Activated gamma-delta T cell (primary cell): Measurements from ENCODE around the gene APAF1.

Experiments used
- DNase-seq: peaks from one replicate; lab custom pipeline; 2025; lab: John Stamatoyannopoulos, UW

Gene APAF1

GRCh38 chr12:98656289-98657101 is 11.4 kb downstream of the APAF1 start:
- no peak for DNase-seq

GRCh38 chr12:98660521-98660920 is 15.4 kb downstream of the APAF1 start:
- DNase-seq = no peak

GRCh38 chr12:98669751-98670150 is 24.7 kb downstream of the APAF1 start:
- DNase-seq = no peak

GRCh38 chr12:98671459-98671858 is 26.4 kb downstream of the APAF1 start:
- no peak for DNase-seq

GRCh38 chr12:98674841-98675240 is 29.8 kb downstream of the APAF1 start:
- DNase-seq = no peak

GRCh38 chr12:98678236-98678945 is 33.3 kb downstream of the APAF1 start:
- no peak for DNase-seq

- no peak for DNase-seq
These were observed 34.0 kb downstream of the APAF1 start for GRCh38 chr12:98678946-98679610.

GRCh38 chr12:98679611-98680005 is 34.5 kb downstream of the APAF1 start:
- no peak for DNase-seq

GRCh38 chr12:98684199-98684598 is 39.1 kb downstream of the APAF1 start:
- DNase-seq = no peak

GRCh38 chr12:98686603-98687002 is 41.5 kb downstream of the APAF1 start:
- DNase-seq = no peak

- no peak for DNase-seq
These were observed 46.3 kb downstream of the APAF1 start for GRCh38 chr12:98691351-98691750.

- no peak for DNase-seq
These were observed 51.1 kb downstream of the APAF1 start for GRCh38 chr12:98696036-98696646.

GRCh38 chr12:98697209-98697608 is 52.1 kb downstream of the APAF1 start:
- no peak for DNase-seq

- no peak for DNase-seq
These were observed 53.7 kb downstream of the APAF1 start for GRCh38 chr12:98698603-98699463.

- no peak for DNase-seq
These were observed 54.5 kb downstream of the APAF1 start for GRCh38 chr12:98699586-98699985.

- DNase-seq = no peak
These were observed 56.1 kb downstream of the APAF1 start for GRCh38 chr12:98701166-98701565.

- no peak for DNase-seq
These were observed 63.9 kb downstream of the APAF1 start for GRCh38 chr12:98709022-98709421.

GRCh38 chr12:98714426-98714825 is 69.3 kb downstream of the APAF1 start:
- no peak for DNase-seq

GRCh38 chr12:98719515-98720504 is 74.7 kb downstream of the APAF1 start:
- no peak for DNase-seq

- no peak for DNase-seq
These were observed 76.2 kb downstream of the APAF1 start for GRCh38 chr12:98721204-98721702.
